ENCODE data around the gene RFC5. TPM values are rescaled to one million over a fixed set of nuclear protein-coding genes. Genes with fewer than 3 reads are reported as not detected.
A peak's percentile ranks its signal among the peaks of the same experiment; 100 is the strongest.

RFC5 gene
- total RNA-seq, 1 donor from 2014 or later = 10.0 TPM

DNA sequence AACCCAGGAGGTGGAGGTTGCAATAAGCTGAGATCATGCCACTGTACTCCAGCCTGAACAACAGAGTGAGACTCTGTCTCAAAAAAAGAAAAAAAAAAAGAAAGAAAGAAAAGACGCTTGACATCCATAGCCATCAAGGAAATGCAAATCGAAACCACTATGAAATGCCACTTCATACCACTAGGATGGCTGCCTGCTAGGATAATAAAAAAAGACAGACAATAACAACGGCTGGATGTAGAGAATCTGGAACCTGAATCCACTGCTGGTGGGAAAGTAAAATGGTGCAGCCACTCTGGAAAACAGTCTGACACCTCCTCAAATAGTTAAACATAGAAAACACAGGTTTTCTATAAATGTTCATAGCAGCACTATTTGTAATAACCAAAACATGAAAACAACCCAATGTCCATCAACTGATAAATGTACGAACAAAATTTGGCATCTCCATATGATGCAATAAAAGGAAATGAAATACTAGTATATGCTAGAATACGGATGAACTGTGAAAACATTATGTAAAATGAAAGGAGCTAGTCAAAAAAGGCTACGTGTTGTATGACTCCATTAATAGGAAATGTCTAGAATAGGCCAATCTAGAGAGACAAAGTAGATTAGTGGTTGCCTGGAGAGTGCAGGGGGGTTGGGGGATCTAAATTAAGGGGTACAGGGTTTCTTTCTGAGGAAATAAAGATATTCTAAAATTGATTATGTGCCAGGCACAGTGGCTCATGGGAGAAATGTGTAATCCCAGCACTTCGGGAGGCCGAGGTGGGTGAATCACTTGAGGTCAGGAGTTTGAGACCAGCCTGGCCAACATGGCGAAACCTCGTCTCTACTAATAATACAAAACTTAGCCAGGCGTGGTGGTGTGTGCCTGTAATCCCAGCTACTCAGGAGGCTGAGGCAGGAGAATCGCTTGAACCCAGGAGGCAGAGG is 34.7 kb downstream of the RFC5 start:
- DNase-seq (ENCODE audit: extremely low read depth, low read depth, low spot score) = no peak

- peak; percentile 83 for DNase-seq (ENCODE audit: extremely low read depth, low read depth, low spot score)
These were observed 36.0 kb downstream of the RFC5 start for GRCh38 chr12:118052324-118053070.

DNA sequence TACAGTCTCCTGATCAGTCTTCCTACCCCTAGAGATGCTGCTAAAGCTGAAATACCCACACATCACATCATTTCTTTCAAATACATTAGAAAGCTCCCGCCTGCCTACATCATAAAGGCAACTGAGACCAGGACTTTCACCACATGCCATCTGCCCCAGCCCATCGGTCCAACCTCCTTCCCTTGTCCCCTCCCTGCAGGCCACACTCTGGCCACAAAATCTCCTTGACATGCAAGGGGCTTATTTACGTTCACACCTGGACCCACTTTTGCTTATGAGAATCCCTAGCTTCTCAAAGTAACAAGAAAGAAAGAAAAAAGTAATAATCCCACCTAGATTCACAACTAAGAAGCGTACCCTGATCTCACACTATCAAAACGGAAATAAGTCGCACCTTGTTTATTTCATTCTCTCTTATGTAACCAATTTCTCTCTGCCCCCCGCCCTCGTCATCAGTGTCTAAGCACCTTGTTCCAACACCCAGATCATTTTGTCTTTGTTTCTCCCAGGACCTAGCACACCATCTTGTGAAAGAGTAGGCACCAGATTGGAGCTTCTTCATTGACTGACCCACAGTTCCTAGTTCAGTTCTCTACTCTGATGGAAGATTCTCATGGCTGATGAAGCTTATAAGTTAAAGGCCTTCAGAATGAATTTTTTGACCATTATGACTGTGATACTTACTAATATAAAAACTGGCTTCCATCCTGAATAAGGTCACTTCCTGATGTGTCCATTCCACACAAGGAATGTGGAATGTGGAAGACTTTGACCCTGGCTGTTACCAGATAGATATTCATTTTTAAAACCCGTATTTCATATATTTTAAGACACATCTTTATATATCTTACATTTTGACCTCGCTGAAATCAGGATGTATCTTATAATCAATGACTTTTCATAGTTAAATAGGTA is 36.8 kb downstream of the RFC5 start:
- no peak for DNase-seq (ENCODE audit: extremely low read depth, low read depth, low spot score)

- no peak for DNase-seq (ENCODE audit: extremely low read depth, low read depth, low spot score)
These were observed 38.6 kb downstream of the RFC5 start for GRCh38 chr12:118055144-118055557.

GRCh38 chr12:118055865-118056773 is 39.6 kb downstream of the RFC5 start:
- no peak for DNase-seq (ENCODE audit: extremely low read depth, low read depth, low spot score)

DNA sequence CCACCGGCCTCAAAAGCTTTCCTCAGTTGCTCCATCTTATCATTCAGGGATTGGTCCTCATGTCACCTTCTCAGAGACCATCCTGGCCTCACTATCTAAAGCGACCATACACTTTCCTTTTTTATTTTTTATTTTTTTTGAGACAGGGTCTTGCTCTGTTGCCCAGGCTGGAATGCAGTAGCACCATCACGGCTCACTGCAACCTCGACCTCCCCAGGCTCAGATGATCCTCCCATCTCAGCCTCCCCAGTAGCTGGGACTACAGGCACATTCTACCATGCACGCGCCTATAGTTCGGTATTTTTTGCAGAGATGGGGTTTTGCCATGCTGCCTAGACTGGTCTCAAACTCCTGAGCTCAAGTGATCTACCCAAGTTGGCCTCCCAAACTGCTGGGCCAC is 41.7 kb downstream of the RFC5 start:
- no peak for DNase-seq (ENCODE audit: extremely low read depth, low read depth, low spot score)

DNA sequence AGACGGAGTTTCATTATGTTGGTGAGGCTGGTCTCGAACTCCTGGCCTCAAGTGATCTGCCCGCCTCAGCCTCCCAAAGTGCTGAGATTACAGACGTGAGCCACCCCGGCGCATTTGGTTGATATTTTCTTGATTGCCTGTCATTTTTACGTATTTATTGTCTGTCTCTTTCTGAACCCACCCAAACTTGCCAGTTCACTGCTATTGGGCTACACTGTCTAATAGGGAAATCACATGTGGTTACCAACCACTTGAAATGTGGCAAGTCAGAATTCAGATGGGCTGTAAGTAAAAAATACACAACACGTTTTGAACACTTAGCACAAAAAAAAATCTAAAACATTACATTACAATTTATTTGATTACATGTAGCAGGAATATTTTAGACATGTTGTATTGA is 42.4 kb downstream of the RFC5 start:
- no peak for DNase-seq (ENCODE audit: extremely low read depth, low read depth, low spot score)

GRCh38 chr12:118059341-118060191 is 43.1 kb downstream of the RFC5 start:
- no peak for DNase-seq (ENCODE audit: extremely low read depth, low read depth, low spot score)

DNA sequence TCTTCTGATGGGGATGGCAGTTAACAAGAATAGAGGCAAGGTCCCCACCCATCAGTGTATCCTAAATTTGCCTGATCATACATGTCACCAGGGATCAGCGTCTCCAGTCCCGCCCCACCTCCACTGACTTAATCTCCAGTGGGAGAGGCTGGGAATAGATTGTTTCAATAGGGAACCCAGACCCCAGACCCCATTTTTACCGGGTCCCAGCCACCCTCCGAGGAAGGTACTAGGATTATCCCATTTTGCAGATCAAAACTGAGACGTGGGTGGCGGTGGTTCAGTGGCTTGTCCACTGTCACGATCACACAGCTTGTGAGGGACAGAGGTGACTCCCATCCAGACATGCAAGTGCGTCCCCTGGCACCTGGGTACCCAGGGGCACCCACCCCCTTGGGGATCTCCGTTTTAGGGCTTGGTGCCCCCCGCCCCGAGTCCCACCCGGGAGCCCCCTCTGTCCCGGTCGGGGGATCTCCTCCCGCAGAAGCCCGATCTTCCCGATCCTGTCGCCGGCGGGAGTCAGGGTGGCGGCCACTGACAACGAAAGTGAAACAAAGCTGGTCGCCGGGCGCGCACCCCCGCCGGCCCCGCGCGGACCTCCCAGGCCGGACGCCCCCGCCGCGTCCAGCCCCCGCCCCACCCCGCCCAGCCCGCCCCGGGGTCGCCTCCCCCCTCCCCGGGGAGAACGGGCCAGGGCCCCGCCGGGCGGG is 44.0 kb downstream of the RFC5 start:
- DNase-seq (ENCODE audit: extremely low read depth, low read depth, low spot score) = no peak

DNA sequence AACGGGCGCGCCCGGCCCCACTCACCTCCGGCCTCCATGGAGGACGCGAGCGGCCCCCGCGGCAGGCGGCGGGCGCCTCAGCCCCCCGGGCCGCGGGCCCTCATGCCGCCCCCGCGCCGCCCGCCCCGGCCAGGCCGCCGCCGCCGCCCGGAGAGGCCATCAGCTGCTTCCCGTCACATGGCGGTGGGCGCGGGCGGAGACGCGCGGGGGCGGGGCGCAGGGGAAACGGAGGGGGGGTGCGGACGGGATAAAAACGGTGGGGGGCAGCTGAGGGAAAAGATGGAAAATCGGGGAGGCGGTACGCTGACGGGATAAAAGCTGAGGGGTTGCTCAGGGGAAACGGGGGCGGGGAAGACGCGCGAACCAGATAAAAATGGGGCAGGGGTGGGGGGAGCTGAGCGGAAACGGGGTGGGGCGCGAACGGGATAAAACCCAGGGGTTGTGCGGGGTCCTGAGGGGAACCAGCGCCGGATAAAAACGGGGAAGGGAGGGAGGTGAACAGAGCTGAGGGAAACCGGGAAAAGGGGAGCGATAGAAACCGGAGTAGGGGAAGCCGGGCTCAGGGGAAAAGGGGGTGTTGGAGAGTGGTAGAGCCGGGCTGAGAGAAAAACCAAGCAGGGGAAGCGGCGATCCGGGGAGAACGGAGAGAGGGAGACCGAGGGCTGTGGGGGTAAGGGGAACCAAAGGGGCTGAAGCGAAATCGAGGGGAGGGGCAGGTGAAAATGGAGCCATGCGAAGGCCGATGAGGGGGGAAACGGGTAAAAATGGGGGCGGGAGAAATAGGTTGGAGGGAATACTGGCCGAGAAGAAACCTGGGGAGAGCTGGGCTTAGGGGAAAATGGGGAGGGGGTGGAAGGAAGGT is 44.7 kb downstream of the RFC5 start, which contains the start of gene WSB2:
Gene WSB2, minus strand, starts transcription at position 169 of the 862 bp plus-strand sequence. Its CDS starts 131 bp downstream, at position 38.
- no peak for DNase-seq (ENCODE audit: extremely low read depth, low read depth, low spot score)

- no peak for DNase-seq (ENCODE audit: extremely low read depth, low read depth, low spot score)
These were observed 45.7 kb downstream of the RFC5 start for GRCh38 chr12:118061873-118062843.

DNA sequence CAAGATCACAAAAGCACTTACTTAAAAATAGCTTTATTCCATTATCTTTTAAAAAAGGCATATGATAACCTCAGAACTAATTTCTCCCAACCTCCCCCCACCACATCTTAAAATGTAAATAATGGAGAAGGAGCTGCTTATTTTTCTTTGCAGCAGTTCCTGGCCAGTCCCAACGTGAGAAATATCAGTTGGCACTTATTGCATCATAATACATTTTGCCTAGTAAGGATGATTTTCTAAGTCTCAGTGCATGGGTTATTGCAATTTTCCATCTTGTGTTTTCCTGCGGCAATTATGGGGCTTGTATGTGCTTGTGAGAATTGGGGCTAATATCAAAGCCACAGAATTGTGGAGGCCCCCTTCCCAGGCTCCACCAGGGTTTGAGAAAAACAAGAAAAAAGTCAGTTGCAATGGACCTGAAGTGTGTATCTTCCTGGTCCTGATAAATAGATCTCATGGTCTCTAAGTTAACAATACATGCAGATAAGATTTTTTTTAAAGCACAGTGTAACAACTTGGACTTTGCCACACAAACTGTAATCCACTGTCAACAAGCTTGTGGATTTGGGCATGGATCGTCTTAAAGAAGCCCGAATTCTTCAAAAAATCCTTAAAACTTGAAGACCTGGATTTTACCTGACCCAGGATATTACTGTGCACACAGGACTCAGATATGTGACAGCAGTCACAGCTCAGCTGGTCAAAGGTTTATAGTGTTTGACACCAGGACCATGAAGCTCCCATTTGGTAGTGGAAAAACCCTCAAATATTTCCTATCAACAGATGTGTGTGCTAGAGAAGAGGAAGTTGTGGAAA is 47.3 kb downstream of the RFC5 start:
- DNase-seq (ENCODE audit: extremely low read depth, low read depth, low spot score) = no peak

- DNase-seq (ENCODE audit: extremely low read depth, low read depth, low spot score) = no peak
These were observed 48.1 kb downstream of the RFC5 start for GRCh38 chr12:118064608-118065007.

DNA sequence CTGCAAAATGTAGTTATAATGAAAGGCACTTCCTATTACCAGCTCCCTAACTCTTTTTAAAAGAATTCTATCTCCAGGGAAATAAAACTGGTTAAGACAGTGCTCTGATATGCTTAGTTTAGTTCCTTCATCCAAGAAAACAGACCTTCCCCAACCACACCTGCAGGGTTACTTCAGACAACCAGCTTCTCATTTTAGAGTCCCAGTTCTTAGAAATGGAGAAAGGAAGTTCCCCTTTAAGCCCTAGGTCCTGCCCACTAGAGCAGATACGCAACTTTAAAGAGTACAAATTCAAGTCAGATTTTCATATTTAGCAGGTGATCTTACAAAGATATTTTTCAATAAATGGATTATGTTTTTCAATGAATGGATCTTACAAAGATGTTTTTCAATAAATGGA is 48.9 kb downstream of the RFC5 start:
- DNase-seq (ENCODE audit: extremely low read depth, low read depth, low spot score) = no peak

DNA sequence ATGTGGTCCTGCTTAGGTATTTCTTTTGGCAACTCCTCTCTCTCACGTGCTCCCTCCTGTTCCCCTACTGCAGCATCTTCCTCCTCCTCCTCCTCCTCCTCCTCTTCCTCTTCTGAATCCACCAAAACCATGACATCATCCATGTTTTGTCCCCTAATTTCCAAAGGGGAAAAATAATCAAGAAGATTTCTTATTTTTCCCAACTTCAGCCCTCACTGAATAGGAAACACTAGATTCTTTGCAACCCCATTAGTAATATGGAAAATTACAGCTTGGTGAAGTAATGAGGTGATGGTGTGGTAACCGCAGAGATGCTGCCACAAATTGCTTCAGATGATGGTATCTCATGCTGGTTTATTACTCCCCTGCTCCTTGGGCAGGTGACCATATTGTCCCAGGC is 51.9 kb downstream of the RFC5 start:
- DNase-seq (ENCODE audit: extremely low read depth, low read depth, low spot score) = no peak
